Measurements from ENCODE around the gene CCDC86.

DNA sequence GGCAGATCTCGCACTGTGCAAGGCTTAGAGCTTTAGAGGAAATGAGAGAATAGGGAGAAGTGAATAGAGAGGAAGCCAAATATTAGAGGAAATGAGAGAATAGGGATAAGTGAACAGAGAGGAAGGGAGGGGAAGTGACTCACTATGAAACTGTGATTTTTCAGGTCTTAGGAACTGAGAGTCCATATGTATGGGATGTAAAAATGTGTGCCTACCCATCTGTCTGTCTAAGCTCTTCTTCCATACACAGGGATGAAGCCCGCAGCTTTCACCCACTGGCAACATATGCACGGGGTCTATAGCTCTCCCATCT is 6.4 kb upstream of the CCDC86 start:
- TF ChIP-seq POLR2A (IDR thresholded peaks at IDR 0.05) (no peak), CTCF (IDR thresholded peaks at IDR 0.05) (no peak)
